GM19238 (cell line): ENCODE measurements around the gene BCAP31.

Source experiments
- DNase-seq: peaks from one replicate; pipeline ENCODE4 v3.0.0; 2011; ENCODE audit warnings: low spot score; ENCODE audit not compliant: insufficient read length

BCAP31 gene

GRCh38 chrX:153657161-153657560 is 67.0 kb downstream of the BCAP31 start:
- no peak for DNase-seq

DNA sequence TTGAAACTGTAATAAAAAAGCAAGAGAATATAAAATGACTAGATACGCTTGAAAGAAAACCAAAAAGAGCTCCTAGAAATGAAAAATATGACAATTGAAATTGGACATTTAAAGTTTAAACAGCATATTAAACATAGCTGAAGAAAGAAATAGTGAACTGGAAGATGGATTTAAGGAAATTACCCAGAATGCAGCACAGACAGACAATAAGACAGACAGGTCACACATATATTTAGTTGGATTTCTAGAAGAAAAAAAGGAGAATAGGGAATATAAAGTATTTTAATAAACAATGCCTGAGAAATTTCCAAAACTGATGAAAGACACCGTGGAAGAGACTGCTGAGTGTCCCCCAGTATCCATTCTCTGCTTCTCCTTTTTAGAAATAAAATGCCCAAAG is 70.6 kb downstream of the BCAP31 start:
- no peak for DNase-seq

- DNase-seq, result no peak
Observed at GRCh38 chrX:153651540-153652079, 72.6 kb downstream of the BCAP31 start.

- DNase-seq, result no peak
Observed at GRCh38 chrX:153650959-153651358, 73.2 kb downstream of the BCAP31 start.
